K562 (cell line): ENCODE measurements around the gene CEP76.

Experiments
- EP300 ChIP-seq: IDR thresholded peaks from 2 replicates; pipeline ENCODE4 v1.6.1; 2012; ENCODE audit warnings: low read length, improper control_type of control experiment
- RAD21 ChIP-seq, 2 experiments: fragments of 250-450 bp in 1 of 2; fragments of 450-650 bp in 1 of 2; sonication (Bioruptor Pico) in 1 of 2; formaldehyde crosslinking in 1 of 2; IDR thresholded peaks in 1 of 2; conservative IDR thresholded peaks in 1 of 2; 2 replicates each; pipeline versions ENCODE4 v1.4.0 to v1.8.0; 2020 to 2022; ENCODE audit warnings: mild to moderate bottlenecking in 2 of 2, moderate library complexity in 1 of 2

- TF ChIP-seq RAD21 (CRISPR knock-in tag; conservative IDR thresholded peaks at IDR 0.05 in 1 of 2, IDR thresholded peaks at IDR 0.05 in 1 of 2) = peak in 1 of 2 experiments; percentile 15; a peak in 1 of 4 replicates
- no peak for TF ChIP-seq EP300
Measured at GRCh38 chr18:12686100-12686499, 16.4 kb downstream of the CEP76 start.
